ENCODE results near the gene PROM1.

Gene PROM1, protein sequence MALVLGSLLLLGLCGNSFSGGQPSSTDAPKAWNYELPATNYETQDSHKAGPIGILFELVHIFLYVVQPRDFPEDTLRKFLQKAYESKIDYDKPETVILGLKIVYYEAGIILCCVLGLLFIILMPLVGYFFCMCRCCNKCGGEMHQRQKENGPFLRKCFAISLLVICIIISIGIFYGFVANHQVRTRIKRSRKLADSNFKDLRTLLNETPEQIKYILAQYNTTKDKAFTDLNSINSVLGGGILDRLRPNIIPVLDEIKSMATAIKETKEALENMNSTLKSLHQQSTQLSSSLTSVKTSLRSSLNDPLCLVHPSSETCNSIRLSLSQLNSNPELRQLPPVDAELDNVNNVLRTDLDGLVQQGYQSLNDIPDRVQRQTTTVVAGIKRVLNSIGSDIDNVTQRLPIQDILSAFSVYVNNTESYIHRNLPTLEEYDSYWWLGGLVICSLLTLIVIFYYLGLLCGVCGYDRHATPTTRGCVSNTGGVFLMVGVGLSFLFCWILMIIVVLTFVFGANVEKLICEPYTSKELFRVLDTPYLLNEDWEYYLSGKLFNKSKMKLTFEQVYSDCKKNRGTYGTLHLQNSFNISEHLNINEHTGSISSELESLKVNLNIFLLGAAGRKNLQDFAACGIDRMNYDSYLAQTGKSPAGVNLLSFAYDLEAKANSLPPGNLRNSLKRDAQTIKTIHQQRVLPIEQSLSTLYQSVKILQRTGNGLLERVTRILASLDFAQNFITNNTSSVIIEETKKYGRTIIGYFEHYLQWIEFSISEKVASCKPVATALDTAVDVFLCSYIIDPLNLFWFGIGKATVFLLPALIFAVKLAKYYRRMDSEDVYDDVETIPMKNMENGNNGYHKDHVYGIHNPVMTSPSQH

DNA sequence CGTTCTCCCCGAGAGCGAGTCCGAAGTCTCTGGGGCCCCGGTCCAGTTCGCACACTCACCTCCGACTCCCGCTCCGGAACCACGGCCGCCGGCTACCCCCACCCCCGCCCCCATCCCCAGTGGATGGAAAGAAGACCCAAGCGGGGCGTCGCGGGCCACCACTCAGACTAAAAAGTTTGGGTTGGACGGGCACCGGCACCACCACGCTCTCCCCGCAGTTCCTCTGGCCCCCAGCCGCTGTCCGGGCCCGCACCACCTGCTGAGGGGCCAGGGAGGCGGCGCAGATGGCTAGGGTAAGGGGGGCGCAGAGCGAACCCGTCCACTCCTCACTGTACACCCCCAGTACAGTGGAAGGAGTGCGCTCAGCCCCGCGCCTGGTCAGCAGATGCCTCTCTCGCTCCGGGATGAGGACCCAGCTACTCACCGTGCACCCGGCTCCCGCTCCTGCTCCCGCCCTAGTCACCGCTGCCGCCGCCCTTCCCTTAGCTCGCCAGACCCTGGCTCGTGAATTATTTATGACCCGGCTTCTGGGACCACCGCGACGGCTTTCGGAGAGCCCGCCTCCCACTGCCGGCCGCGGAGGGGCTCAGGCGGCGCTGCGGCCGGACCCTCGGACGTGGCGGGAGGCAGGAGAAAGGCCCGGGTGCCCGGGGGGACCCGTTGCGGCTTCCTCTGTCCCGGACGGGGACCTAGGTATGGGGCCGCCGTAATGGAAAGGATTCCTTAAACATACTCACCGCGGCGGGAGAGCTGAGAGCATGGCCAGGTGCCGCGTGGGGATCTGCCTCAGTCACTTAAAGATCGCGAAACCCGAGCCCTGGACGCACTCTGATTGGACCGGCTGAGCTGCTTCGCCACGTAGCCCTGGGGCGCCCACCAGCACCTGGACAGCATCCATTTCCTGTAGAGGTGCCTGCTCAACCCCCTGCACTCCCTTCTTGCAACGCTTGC is at the start of gene PROM1:
Gene PROM1 (minus strand): TSS at position 783 of the 951 bp plus-strand sequence. CDS start 8,117 bp downstream, outside the sequence.
- DNase-seq (ENCODE audit: low read depth in 2 of 2) = no peak

DNA sequence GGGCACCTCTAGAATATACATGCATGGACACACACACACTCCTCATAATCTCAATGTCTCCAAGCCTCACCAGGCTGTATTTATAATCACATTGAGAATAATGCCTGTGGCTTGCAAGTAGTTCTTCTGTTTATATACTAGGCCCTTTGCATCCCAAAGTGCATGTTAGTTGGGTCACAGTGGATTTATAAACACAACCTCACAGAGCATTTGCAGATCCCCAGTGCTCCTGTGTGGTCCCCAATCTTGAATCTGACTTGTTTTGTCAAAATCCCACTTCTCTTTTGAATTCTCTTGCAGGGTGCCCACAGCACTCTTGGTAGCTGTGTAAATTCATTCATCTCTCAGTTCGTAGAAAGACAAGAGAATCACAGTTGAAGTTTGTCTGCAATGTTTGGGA is 49.6 kb upstream of the PROM1 start:
- DNase-seq (ENCODE audit: low read depth in 2 of 2) = no peak

DNA sequence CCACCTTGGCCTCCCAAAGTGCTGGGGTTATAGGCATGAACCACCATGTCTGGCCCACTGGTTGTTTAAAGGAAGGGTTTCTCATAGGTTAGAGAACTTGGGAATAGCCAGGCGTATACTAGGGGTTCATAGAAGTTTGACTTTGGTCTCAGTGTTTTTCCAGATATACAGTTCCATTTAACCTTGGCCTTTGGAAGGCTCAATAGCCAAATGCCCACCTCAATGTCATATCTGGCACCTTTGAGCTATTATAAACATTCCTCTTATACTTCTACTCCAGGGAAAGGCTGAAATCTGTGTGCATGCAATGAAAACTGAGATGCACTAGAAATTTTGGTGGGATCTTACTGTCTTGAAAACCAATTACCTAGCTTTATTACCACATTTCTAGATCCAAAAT is 47.5 kb upstream of the PROM1 start:
- DNase-seq (ENCODE audit: low read depth in 2 of 2) = no peak

DNA sequence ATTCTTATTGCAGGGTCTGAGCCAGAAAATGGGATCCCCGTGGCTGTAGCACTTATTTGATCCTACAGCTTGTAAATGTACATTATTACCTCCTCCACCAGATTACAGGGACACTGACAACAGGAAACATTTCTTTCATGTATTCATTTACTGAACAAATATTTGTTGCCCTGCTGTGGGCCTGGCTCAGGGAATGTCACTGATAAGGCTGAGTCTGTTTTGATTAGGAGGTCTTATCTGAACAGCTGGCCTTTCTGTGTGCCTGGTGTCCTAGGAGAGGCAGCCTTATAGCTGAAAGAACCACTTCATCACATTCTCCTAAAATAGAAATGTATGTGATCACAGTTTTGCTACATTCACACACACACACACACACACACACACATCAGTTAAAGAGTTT is 45.5 kb upstream of the PROM1 start:
- DNase-seq (ENCODE audit: low read depth in 2 of 2) = no peak

DNA sequence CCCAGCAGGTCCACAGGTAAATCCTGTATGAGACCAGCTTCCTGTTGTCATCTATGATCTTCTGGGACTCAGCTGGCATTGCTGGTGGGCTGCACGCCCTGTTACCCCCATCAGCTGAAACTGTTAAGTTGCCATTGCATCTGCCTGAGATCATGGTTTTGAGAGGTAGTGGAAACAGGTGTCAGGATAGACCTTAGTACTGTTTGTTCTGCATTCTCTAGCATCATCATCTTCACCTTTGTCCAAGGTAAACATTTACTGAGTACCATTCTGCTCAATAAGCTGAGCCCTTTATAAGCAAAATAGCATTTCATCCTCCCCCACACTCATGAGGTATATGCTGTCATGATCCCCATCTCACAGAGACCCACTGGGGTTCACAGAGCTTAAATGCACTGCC is 42.9 kb upstream of the PROM1 start:
- no peak for DNase-seq (ENCODE audit: low read depth in 2 of 2)

DNA sequence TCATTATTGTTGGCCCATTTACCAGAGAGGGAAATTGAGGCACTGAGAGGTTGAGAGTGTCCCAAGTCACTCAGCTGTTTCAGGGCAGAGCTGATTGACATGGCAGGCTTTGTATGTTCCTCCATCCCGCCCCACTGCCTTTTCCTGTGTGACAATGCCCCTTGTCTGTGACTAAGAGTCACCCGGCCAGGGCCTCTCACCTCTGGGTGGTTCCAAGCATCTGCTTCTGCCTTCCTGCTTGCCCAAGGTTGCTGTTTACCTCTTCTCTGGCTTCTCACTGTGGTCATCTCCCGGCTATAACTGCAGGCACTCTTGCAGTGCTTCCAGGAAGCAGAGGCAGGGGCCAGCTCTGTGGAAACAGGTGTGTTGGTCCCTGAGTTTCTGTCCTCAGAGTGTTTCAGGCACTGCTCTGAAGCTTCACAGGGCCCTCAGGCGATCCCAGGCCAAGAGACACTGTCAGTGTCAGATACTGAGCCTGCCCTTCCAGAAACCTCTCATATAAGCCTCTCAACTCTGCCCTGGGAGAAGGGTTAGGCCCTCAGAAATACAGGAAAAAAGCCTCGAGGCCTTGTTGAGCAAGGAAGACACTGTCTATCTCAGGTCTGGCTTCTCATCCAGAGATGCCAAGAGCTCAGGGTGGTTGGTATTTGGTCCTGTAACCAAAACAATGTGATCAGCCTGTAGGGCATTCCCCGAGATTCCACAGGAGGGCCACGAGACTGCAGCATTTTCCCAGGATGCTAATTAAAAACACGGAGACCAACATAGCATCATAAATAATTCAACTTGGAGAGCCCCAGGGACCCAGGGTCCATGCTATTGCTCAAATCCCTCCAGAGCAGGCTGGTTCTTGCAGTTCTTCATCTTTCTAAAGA is 42.0 kb upstream of the PROM1 start:
- DNase-seq (ENCODE audit: low read depth in 2 of 2) = no peak

DNA sequence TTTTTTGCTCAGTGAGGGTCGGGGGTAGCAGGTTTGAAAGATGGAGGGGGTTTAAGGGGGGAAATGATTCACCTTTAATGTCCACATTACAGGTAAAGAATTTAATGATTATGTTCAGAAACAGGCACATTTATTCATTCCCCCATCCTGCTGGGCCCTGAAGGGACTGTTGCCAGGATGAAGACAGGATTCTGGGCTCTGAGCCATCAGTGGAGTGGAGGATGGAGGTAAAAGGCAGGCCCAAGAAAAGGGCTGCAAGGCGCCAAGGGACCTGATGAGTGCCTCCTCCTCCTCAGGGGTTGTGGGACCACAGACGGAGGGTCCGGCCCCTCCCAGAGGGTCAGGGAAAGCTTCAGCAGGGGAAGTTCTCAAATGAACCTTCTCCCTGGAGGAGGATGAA is 40.4 kb upstream of the PROM1 start:
- no peak for DNase-seq (ENCODE audit: low read depth in 2 of 2)

DNA sequence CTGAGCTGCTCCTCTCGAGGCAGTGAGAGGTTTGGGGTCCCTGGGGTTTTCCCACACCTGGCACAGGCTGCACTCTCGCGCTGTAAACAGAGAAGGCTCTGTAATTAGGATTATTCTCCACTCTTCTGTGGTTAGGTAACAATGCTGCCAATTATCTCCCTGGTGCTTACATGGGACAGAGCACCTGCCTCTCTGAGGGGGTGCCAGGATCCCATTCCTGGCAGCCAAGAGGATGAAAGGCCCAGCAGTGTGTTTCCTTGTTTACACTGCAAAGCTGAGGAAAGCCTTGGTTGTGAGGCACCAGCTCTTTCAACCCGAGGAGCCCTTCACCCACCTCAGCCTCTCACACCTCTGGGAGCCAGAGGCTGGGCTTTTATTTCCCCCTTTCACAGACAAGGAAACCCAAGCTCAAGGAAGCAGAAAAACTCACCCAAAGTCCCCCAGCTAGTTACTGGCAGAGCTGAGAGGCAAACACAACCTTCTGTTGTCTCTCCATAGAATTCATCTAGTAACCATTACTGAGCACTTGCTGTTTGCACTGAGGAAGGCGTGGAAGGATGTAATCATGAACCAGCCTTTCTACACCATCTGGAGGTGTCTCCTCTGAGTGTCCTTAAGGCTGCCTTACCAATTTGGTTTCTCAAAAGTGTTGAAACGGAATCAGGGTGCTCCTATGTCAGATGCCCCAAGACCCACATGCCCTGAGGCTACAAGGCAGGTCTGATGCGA is 39.7 kb upstream of the PROM1 start:
- DNase-seq (ENCODE audit: low read depth in 2 of 2) = no peak

DNA sequence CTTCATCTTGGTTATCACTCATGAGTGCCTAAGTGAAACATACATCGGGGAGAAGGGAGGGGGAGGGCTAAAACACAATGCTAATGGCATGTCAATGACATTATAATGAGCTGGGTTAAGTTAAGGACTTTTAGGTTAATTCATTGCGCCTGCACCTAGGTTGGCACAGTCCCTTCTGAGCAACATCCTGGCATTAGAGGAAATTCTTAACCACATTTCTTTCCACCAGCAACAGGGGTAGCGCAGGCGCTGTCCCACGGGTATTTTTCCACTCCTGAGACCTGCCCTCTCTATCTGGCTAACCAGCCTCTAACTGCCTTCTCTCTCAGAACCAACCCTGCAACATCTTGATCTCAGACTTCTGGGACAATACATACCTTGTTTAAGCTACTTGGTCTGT is 39.0 kb upstream of the PROM1 start:
- DNase-seq (ENCODE audit: low read depth in 2 of 2) = peak in 1 of 2 donors; percentile 14

DNA sequence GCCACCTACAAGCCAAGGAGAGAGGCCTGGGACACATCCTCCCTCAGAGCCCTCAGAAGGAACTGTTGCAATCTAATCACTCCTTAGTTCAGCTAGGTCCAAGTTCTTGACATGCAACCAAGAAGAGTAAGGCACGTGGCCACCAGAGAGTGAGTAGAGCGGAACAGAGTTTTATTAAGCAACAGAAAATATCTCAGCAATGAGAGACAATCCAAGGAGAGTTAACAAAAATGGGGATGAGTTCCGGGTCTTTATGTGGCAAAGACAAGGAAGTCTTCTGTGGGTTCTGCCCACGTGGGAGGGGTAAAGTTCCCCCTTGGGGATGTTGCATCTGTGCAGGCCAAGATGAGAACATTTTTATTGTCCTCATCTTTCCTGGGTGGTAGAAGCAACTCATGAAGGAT is 38.5 kb upstream of the PROM1 start:
- no peak for DNase-seq (ENCODE audit: low read depth in 2 of 2)

DNA sequence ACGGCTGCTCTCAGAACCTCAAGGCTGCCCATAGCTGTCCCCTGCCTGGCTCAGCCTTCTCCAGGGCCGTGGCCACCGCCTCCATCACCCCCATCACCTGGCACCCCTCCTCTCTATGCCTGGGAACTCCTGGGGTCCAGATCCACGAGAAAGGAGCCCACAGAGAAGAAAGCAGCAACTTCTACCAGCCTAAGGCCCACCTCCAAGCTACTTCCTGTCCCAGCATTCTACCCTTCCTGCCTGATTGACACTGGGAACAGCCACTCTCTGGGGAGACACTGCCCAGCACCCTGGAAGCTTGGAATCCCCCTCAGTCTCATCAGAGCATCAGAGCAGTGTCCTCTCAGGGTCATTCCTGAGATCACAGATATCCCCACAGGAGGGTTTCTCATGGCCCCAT is 36.9 kb upstream of the PROM1 start:
- DNase-seq (ENCODE audit: low read depth in 2 of 2) = no peak

DNA sequence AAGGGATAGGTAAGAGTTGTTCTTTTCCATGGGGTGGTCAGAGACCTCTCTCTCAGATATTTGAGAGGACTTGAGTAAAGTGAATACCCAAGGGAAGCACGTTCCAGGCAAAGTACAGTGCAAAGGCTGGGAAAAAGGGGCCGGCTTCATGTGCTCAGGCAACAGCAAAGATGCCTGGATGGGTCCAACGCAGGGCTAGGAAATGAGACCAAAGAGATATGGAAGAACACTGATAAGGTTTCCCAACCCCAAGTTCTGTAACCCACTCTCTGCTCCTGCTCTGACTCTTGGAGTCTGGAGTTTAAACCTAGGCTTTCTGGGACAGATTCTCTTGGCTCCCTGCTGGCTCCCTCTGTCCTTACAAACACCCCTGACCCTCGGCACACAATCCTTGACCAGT is 36.2 kb upstream of the PROM1 start:
- no peak for DNase-seq (ENCODE audit: low read depth in 2 of 2)

DNA sequence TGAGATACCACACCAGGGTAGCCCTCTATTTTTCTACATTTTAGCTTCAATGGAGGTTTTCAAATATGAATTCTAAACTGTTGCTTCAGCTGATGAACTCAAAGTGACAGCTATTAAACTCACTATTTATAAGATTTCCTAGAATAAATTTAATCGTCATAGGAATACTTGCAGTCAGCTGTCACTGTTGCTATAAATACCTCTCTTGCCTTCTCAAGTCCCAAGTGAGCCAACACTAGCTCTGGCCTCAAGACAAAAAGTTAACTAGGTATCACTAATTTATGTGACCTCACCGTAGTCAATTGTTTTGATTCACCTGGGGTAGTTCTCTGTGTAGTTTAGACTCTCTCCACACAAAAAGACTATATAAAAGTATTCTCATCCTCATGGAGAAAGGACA is 34.3 kb upstream of the PROM1 start:
- DNase-seq (ENCODE audit: low read depth in 2 of 2) = no peak

DNA sequence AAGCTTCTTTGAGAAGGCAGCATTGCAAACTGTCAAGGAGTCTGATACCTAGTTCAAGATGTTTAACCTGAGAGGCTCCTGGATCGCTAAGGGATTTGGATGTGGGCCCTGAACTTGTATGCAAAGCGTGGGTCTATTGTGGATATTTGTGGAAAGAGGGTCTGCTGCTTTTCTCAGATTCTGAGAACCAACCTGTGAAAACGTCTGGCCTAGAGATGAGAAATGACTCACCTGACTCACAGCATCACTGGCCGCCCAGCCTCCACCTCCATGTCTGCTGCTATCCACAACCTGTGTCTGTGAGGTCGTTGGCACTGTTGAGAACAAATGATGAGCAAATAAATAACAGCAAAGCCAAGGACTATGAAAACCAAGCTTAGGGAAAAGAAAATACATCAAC is 33.3 kb upstream of the PROM1 start:
- no peak for DNase-seq (ENCODE audit: low read depth in 2 of 2)

DNA sequence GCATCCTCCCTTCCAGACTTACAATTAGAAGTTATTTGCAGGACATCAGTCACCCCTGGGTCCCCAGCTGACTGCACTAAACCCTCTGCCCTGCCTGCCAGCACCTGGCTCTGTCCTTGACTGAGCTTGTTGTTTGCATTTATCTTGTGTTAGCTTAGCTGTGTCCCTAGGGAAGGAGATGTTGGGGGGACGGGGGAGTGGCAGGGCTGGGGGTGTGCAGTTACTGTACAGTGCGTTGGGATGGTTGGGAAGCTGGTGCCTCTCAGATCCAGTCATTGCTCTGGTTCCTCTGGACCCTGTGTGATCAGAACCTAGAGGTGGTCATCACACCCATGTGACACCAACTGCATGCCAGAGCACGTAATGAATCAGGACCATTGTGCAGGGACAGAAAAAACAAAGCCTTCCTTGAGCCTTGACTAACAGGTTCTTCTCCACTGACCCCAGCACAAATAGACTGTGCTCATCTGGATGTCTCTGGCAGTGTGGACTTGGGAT is 32.7 kb upstream of the PROM1 start:
- DNase-seq (ENCODE audit: low read depth in 2 of 2) = no peak

DNA sequence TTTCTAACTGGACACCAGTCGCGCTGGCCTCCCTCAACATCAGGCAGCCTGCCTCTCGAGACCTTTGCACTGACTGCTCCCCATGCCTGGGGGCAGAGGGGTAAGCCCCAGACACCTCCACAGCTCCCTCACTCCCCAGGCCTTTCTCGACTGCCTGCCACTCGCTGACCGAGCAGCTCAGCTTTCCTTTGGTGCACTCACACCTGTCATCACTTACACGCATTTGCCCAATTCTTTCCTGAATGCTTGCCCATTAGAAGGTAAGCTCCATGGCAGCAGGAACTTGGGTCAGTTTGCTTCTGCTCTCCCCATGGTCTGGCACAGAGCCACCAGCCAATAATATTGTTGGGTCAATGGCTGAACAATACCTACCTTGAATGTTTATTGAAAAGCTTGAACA is 32.2 kb upstream of the PROM1 start:
- DNase-seq (ENCODE audit: low read depth in 2 of 2) = no peak

DNA sequence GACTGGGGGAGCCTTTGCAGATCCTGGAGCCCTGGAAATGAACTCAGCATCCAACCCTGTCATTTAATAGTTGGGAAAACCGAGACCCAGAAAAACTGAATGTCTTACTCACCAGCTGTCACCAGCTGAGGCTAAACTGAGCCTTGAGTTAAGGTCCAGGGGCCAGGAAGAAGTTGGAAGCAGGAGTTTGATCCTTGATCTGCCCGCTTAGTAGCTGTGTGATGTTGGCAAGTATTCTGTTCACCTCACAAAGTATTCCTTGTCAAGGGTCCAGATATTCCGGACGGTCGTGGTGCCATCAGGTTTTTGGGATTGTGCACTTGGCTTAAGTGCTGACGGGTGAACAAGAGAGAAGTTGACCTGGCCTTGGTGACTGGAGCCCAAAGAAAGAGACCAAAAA is 30.7 kb upstream of the PROM1 start:
- no peak for DNase-seq (ENCODE audit: low read depth in 2 of 2)

DNA sequence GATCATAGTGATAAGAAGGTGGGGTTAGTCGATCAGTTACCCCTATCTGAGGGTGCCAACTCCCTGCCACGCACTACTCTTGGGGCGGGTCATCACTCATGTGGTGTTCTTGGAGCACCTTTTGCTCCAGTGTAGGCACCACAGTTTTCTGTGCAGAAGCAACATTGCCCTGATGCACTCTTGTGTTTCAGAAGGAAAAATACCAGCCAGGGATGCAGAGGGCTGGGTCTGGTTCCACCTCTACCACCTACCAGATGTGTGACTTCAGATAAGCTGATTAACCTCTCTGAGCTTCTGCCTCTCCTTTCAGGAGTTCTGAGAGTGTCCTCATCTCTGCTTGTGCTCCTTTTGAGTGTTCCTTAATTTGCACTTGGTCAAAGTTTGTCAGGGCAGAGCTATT is 29.9 kb upstream of the PROM1 start:
- no peak for DNase-seq (ENCODE audit: low read depth in 2 of 2)

DNA sequence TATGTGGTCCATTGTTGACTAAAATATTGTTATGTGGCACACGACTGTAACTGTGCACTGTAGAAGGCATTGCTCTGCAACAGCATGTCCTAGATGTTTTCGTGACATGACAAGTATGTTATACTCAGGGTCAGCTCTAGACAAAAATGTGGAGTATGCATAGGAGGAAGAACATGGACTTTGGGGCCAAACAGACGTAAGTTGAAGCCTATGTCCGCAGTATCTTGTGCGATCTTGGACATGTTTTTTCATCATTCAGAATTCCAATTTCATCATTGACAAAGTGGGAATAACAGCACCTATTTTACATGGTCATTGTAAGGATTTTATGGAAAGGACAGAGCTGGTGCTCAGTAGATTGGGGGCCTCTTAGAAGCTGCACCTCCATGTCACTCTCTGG is 27.7 kb upstream of the PROM1 start:
- no peak for DNase-seq (ENCODE audit: low read depth in 2 of 2)

DNA sequence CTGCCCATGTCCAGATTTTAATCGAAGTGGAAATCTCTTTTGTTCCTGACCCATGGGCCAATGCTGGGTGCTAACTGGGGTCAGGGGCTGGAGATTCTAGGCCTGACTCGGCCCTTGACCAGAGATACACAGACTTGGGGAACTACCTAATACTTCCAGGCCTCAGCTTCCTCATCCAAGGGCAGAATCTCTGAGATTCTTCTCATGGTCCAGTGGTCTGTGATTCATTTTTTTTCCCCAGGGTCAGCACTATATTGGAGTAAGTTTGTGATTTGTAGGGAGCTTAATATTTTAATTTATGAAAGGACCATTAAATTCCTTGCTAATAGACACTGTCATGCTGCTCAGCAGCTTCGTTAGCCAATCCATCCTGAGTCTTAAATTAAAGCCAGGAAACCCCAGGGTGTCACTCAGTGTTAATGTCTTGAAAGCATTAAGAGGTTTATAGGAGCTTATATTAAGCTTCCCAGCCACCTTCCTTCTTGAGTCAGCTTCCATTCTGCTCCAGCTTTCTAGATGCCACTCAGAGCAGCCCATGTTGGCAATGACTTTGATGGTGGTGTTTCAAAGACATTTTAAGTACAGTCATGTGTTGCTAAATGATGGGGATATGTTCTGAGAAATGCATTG is 27.0 kb upstream of the PROM1 start:
- DNase-seq (ENCODE audit: low read depth in 2 of 2) = no peak

All from stimulated activated CD4-positive, alpha-beta T cell treated with anti-CD3 and anti-CD28 coated beads, Interleukin-1b, Interleukin-23, amount 100 ng/mL, for 4 hours (primary cell).